ENCODE measurements around the gene MGP. TPM values are rescaled to one million over a fixed set of nuclear protein-coding genes. Genes with fewer than 3 reads are reported as not detected.

The MGP gene
- total RNA-seq, 4 donors from 2014 or later, result 32.4 to 67.3 (median 47.1) TPM

DNA sequence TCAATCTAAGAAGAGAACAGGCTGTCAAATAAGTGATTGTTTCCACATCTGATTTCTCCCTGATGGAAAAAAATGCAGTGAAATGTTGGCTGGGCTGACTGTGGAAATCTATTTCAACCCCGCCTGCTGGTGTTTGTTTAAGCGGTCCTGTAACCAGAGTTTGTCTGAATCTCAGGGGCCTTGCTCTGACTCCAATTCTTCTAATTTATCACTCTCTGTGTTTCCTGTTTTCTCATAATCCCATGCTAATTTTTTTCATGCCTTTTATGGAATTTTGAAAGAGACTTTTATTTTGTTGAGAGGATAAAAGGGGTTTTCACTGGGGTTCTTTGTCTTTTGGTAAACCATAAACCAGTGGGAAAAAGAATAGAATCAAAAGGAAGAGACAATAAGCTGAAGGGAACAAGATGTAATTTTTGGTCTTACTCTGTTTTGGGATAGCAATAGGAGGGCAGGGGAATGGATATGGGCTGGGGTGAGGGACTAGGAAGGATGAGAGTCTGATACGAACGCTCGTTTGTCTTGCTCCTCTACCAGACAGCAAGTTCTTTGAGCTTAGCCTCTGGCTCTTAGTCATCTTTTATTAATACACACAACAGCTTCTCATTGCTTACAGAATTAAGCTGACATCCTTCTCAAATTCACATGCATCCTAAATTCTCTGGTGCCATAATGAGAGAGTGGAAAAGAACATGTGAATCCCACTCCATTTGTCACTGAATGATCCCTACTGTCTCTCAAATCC is 8.0 kb upstream of the MGP start:
- intact Hi-C loops (cut with DNase I; ENCODE audit: low total_unique reads) (loop anchor here (2.0 to 5.0 kb wide), 2 partner anchors 49 to 121 kb away; a partner anchor contains a TSS), in situ Hi-C loops (cut with MboI; ENCODE audit: low sequenced_read_pairs in 4 of 4) (no loop called here)
- DNase-seq (peak in 1 of 2 donors; percentile 27), ATAC-seq (peak; percentile 45 to 60)
- no peak for TF ChIP-seq POLR2A (IDR thresholded peaks at IDR 0.05)
- TF ChIP-seq, protein P1, sequence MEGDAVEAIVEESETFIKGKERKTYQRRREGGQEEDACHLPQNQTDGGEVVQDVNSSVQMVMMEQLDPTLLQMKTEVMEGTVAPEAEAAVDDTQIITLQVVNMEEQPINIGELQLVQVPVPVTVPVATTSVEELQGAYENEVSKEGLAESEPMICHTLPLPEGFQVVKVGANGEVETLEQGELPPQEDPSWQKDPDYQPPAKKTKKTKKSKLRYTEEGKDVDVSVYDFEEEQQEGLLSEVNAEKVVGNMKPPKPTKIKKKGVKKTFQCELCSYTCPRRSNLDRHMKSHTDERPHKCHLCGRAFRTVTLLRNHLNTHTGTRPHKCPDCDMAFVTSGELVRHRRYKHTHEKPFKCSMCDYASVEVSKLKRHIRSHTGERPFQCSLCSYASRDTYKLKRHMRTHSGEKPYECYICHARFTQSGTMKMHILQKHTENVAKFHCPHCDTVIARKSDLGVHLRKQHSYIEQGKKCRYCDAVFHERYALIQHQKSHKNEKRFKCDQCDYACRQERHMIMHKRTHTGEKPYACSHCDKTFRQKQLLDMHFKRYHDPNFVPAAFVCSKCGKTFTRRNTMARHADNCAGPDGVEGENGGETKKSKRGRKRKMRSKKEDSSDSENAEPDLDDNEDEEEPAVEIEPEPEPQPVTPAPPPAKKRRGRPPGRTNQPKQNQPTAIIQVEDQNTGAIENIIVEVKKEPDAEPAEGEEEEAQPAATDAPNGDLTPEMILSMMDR (IDR thresholded peaks at IDR 0.05 in 4 of 5, conservative IDR thresholded peaks at IDR 0.05 in 1 of 5), result no peak
- Histone ChIP-seq H3K27me3 (no peaks in the 10 kb centered on the region), H3K4me1 (peaks cover 3 to 17% of the 10 kb centered on the region in 2 donors), H3K36me3 (no peaks in the 10 kb centered on the region), H3K27ac (peak overlapping the region; percentile 65 to 71 (median 67)), H3K4me3 (no peak overlapping the region), H3K9me3 (no peaks in the 10 kb centered on the region)

DNA sequence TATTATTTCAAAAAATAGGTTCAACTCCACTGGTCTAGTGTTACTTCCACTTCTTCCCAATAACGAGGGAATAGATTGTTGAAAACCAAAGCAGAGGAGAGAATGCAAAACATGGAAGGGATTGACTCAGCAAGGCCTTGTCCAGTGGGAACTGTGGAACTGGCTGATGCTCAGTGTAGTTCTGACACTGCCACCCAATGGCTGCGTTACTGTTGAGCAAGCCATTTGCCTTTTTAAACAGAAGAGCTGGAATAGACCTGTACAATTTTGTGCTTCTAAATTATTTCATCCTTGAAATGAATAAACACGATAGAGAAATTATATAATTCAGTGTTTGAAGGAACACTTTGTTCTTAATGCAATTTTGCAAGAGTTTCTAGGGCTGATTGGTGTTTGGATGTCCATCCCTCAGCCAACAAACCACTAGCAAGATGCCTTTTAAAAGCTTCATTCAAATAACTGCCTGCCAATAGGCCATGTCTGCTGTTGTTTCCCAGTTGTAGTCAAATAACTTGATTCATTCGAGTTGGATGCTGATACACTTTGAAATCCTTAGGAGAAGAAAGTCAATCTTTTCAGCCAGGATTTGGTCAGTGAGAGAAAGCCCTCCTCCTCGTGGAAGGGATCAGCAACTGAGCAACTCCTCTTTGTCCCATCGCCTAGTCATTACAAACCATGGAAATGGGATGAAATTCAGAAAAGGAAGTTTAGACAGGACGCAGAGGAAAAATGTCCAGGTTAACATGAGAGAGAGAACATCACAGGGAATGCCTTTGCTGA is 7.3 kb upstream of the MGP start:
- ATAC-seq (peak; percentile 82 to 83), DNase-seq (peak; percentile 35 to 65)
- intact Hi-C loops (cut with DNase I; ENCODE audit: low total_unique reads) (loop anchor here (2.0 to 5.0 kb wide), 2 partner anchors 48 to 121 kb away; a partner anchor contains a TSS), in situ Hi-C loops (cut with MboI; ENCODE audit: low sequenced_read_pairs in 4 of 4) (no loop called here)
- peak overlapping the region; percentile 65 to 71 (median 67) for H3K27ac ChIP-seq
- H3K4me3 ChIP-seq, result no peak overlapping the region
- TF ChIP-seq, protein P1 (IDR thresholded peaks at IDR 0.05 in 4 of 5, conservative IDR thresholded peaks at IDR 0.05 in 1 of 5), result no peak
- TF ChIP-seq POLR2A (IDR thresholded peaks at IDR 0.05), result peak in 1 of 2 donors; percentile 32
- H3K4me1 ChIP-seq, result peaks cover 3 to 17% of the 10 kb centered on the region in 2 donors
- no peaks in the 10 kb centered on the region for H3K9me3 ChIP-seq
- no peaks in the 10 kb centered on the region for H3K27me3 ChIP-seq
- no peaks in the 10 kb centered on the region for H3K36me3 ChIP-seq

- no peak overlapping the region for H3K4me3 ChIP-seq
- ATAC-seq, result no peak
- H3K27ac ChIP-seq, result peak overlapping the region in 1 of 4 donors; percentile 23
- in situ Hi-C loops (cut with MboI; ENCODE audit: low sequenced_read_pairs in 4 of 4), result no loop called here
- H3K27me3 ChIP-seq, result no peaks in the 10 kb centered on the region
- H3K4me1 ChIP-seq, result peaks cover 7 to 9% of the 10 kb centered on the region in 2 donors
- H3K9me3 ChIP-seq, result no peaks in the 10 kb centered on the region
- intact Hi-C loops (cut with DNase I; ENCODE audit: low total_unique reads), result loop anchor here (5.0 kb wide), 1 partner anchor 118 kb away; a partner anchor contains a TSS
- DNase-seq, result no peak
- TF ChIP-seq, protein P1 (IDR thresholded peaks at IDR 0.05 in 4 of 5, conservative IDR thresholded peaks at IDR 0.05 in 1 of 5), result no peak
- no peak for TF ChIP-seq POLR2A (IDR thresholded peaks at IDR 0.05)
- no peaks in the 10 kb centered on the region for H3K36me3 ChIP-seq
Measured at GRCh38 chr12:14890701-14891100, 5.0 kb upstream of the MGP start.

GRCh38 chr12:14886271-14886670 is 617 bp upstream of the MGP start:
- DNase-seq, result no peak
- H3K27ac ChIP-seq, result peak overlapping the region; percentile 61 to 78 (median 66)
- H3K4me1 ChIP-seq, result peaks cover 13 to 14% of the 10 kb centered on the region in 2 donors
- H3K27me3 ChIP-seq, result no peaks in the 10 kb centered on the region
- H3K36me3 ChIP-seq, result no peaks in the 10 kb centered on the region
- intact Hi-C loops (cut with DNase I; ENCODE audit: low total_unique reads) (no loop called here), in situ Hi-C loops (cut with MboI; ENCODE audit: low sequenced_read_pairs in 4 of 4) (no loop called here)
- no peak for ATAC-seq
- H3K9me3 ChIP-seq, result no peaks in the 10 kb centered on the region
- H3K4me3 ChIP-seq, result peak overlapping the region in 1 of 4 donors; percentile 42
- TF ChIP-seq, protein P1 (IDR thresholded peaks at IDR 0.05 in 4 of 5, conservative IDR thresholded peaks at IDR 0.05 in 1 of 5), result no peak
- TF ChIP-seq POLR2A (IDR thresholded peaks at IDR 0.05), result no peak
